Activated CD4-positive, alpha-beta T cell treated with anti-CD3 and anti-CD28 coated beads, Interleukin-2, Interleukin-4, amounts not matched to agents 100 ng/mL and 50 ng/mL, durations not matched to agents 16 hours and 8 hours (primary cell): ENCODE data around the gene FAM9A.
"Not testable (repeated sequence)": the region's sequence is repeated elsewhere in the genome, so short reads cannot be mapped to it uniquely, and the experiment has no call there.

ENCODE experiments used
- DNase-seq: peaks from one replicate; pipeline ENCODE4 v3.0.0-alpha.2; 2020; ENCODE audit warnings: low spot score

FAM9A gene

DNA sequence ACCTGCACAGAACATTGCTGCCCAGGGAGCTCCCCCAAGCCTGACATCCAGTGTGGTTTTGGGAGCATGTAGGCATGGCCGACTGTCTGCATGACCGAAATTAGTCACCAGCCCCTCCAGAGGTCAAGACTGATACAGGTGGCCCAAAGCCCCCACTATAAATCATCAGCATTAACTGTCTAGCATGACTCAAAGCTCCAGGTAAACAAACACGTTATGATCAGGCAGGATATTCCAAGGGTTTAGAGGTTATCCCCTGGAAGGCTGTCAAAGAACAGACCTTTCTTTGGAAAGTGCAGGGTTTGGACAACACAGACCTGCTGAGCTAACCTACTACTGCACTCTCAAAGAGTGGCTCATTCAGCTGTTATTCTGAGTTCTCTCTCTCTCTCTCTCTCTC lies 2.1 kb upstream of the FAM9A start:
- no peak for DNase-seq

DNA sequence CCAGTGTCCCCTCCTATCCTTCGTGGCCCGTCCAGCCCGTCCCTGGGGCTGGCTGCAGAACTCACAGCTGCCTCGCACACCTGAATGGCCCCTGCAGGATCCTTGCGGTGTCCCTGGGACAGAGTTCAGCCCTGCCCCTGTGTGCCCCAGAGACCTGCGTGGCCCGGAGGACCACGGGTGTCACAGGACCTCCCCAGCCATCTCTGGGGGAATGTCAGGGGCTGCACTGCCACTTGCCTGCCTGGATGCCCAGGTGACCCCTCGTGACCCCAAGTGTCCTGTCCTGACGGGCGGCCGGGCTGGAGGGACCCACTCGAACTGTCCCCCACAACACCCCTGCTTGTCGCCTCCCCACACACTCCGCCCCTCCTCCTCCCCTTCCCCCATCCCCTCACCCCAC lies 832 bp downstream of the FAM9A start:
- DNase-seq = not testable (repeated sequence)

DNA sequence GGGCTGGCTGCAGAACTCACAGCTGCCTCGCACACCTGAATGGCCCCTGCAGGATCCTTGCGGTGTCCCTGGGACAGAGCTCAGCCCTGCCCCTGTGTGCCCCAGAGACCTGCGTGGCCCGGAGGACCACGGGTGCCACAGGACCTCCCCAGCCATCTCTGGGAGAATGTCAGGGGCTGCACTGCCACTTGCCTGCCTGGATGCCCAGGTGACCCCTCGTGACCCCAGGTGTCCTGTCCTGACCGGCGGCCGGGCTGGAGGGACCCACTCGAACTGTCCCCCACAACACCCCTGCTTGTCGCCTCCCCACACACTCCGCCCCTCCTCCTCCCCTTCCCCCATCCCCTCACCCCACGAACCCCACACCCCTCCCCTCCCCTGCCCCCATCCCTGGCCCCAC lies 1.9 kb downstream of the FAM9A start:
- DNase-seq = not testable (repeated sequence)

DNA sequence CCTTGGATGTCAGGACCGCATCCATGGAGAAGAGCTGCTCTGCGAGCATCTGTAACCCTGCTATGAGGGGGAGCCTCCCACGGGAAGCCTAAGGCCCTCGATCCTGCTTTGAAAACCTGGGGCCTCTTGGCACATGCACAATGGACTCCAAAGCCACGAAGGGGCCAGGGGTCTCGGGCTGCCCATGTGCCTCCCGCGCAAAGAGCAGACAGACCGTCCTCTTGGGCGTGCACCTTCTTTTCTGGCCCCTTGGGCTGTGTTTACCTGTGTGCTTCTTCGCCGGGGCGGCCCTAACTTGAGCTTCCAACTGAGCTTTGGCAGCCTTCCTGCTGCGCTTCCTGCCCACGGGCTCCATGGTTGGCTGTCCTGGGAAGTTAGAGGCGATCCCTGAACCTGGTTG lies 2.5 kb downstream of the FAM9A start:
- DNase-seq = not testable (repeated sequence)

DNA sequence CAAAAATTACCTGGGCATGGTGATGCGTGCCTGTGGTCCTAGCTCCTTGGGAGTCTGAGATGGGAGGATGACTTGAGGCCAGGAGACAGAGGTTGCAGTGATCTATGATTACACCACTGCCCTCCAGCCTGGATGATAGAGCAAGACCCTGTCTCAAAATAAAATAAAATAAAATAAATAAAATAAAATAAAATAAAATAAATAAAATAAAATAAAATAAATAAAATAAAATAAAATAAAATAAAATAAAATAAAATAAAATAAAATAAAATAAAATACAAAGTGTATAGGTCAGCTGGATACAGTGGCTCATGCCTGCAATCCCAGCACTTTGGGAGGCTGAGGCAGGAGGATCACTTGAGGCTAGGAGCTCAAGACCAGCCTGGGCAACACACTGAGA lies 14.1 kb downstream of the FAM9A start:
- DNase-seq = not testable (repeated sequence)

DNA sequence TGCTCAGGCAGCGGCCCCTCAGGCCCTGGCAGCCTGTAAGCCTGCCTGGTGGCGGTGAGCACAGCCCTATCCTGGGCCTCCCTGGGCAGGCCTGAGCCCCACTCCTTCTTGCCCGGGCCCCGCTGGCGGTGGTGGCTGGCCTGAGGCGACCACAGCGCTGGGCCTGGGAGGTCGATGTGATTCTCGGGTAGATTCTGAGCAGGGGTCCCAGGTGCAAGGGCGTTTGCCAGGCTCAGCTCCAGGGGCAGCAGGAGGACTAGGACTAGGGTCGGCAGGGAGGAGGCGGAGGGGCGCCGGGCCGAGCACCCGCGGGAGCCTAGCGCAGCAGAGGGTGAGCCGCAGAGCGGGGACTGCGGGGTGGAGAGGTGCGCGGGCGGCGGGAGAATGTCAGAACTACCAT lies 17.0 kb downstream of the FAM9A start:
- DNase-seq = no peak

DNA sequence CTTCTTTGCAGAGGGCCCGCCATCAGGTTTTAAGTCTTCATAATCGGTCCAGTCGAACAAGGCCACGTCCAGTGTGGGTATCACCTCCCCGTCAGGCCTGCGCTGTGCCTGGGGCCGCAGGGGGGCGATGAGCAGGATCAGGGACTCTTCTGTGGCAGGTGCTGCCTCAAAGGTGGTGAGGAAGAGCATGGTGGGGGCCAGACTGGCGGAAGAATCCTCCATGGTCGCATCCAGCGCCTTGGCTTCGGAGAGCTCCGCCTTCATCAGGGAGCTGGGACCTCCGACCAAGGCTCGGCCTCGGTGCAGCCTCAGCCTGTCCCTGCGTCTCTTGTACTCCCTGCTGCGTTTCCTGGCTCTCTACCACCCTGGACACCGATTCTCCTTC lies 17.5 kb downstream of the FAM9A start:
- DNase-seq = no peak

DNA sequence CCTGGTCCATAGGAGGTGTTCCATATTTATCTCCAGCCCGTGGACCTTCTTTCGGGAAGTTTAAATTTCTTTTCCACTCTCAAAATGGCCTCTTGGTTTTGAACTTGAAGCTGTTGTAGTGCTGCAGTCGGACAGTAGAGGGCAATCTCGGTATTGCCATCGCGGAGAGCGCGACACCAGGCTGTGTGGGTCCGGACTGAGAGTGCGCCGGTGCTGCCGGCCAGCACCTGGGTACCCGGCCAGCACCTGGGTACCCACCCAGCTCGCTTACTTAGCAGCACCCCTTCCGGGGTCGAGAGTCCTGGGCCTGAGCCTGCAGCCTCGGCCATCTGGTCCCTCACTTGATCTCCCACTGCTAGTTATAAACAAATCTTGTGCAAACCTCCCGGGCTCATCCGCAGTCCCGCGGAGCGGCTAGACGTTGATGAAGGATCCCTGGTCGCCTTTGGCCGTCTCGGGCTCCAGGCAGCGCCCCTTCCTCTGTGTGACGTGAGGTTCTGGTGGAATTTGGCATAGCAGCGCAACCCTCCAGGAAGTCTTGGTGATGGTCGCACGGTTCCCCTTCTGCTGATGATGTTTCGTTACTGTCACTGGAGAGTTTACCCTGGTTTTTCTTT lies 18.0 kb downstream of the FAM9A start:
- peak; percentile 50 for DNase-seq

DNA sequence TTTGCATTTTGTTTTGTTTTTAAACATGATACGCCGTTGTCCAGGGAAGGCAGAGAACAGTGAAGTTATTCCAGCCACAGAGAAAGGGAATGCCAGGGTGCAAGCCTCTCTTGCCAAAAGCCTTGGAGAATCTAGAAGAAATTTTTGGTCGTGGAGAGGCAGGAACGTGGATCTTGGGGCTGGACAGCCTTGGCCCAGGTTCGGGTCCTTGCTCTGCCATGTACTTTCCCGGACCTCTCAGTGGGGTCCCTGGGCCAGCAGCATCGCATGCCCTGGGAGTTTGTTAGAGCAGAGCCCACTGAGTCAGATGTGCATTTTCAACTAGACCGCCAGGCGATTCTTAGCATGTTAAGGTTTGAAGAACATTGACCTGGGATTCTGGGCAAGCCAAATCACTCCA lies 18.6 kb downstream of the FAM9A start:
- DNase-seq = no peak

DNA sequence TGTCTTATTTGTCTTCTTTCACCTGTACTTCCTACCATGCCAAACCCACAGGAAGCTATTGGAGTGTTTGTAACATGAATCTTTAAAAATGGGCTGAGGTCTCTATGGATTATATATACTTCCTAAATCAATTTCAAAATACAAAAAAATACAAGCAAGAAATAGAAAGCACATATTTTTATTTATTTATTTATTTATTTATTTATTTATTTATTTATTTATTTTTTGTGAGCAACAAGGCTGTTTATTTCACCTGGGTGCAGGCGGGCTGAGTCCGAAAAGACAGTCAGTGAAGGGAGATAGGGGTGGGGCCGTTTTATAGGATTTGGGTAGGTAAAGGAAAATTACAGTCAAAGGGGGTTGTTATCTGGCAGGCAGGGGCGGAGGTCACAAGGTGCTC lies 19.3 kb downstream of the FAM9A start:
- DNase-seq = not testable (repeated sequence)

DNA sequence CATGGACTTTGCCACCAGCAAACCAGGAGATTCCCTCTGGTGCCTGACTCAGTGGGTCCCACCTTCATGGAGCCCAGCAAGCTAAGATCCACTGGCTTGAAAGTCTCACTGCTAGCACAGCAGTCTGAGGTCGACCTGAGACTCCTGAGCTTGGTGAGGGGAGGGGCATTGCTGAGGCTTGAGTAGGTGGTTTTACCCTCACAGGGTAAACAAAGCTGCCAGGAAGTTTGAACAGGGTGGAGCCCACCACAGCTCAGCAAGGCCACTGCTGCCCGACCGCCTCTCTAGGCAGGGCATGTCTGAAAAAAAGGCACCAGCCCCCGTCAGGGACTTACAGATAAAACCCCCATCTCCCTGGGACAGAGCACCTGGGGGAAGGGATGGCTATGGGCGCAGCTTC lies 28.1 kb downstream of the FAM9A start:
- DNase-seq = no peak

DNA sequence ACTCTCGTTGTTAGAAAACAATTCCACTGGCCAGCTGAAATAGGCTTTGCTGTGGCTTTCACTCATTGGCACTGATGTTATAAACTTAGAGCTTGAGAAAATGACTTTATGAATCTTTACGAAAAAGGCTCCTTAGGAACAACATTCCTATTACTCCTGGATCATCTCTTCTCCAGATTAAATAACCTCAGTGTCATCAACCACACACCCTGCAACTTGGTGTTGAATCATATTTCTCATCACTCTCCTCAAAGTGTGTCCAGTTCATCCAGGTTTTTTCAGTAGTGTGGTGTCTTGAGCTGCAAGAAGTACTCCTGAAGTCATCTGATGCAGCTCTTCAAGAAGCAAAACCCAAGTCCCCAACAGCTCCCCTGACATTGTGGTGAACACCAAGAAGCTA lies 41.2 kb downstream of the FAM9A start:
- DNase-seq = no peak

DNA sequence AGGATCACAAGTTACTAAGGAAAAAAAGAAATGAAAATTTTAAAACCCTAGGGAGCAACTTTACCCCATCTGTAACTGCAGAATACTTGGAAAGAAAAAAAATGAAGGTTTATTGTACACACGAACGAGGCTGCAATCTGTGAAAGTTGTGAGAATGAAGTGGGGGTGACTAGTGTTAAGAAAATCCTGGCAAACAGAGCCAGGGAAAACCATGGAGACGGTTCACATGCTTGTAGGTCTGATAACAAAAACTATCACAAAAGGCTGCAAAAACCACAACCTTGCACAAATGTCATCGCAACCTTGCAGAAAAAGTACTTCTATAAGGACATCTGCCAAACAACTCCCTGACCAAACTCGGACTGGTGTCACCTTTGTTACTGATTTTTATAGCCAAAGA lies 42.5 kb downstream of the FAM9A start:
- DNase-seq = not testable (repeated sequence)

DNA sequence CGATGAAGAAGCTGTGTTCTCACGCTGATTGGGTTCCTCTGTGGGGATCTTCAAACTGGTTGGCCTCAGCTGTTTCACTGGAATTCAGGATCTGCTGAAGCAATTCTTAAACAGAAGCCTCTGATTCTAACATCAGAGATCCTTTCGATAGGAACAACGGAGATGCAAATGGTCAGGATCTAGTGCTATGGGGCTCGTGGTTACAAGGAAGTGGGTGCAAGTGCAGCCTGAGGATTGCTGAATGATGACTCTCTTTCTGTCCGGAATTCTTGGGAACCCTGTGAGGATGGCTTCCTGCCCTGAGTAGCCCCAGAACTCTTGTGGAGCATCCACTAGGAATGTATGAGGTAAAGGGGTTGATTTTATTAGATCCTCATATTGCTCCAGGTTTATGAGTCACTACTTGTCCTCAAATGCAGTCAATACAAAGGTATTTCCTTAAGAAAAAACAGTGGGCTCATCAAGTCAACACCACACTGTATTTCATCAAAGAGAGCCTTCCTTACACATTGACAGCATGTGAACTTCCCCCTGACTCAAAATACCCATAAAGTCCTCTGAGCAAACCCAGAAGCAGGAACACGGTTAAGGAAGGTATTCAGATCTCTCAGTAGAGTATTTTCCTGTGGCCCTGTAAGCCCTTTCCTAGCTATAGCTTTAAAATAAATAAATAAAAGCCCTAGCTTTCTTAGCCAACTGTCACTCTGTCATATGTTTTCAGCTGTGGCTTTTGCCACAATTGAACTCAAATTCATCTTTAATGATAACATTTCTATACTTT lies 43.4 kb downstream of the FAM9A start:
- DNase-seq = not testable (repeated sequence)

DNA sequence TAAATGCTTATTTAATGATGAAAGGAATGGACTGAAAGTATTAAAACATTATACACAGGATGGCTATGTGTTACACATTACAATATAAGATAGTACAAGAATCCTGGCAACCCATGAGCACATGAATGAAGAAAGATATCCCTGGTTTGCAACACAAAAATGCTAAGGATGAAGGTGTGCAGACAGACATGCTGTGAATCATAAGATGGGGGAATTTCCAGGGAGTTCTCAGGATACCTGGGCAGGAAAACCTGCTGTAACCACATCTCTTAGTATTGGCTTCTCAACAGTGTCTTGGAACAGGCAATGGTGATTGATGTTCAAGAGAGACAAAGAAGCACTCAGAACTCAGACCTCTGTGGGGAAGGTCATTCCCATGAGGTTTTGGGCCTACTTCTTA lies 45.4 kb downstream of the FAM9A start:
- DNase-seq = no peak

DNA sequence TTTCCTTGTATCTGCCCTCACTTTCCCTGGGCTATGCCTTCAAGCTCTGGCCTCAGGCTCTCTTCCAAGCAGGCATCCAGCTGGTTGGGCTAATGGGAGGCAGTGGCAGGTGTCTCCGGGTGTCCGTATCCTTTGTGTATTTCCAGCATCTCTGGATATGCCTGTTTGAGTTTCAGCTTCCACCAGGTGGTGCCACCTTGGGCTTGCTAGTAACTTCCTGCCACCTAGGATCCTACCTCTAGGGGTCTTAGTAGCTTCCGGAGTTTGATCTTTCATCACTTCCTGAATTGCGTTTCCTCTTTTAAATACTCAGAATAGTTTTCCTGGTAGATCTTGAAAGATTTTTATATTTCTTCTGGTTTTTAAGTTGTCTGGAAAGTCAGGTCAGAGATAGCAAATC lies 46.1 kb downstream of the FAM9A start:
- DNase-seq = no peak

DNA sequence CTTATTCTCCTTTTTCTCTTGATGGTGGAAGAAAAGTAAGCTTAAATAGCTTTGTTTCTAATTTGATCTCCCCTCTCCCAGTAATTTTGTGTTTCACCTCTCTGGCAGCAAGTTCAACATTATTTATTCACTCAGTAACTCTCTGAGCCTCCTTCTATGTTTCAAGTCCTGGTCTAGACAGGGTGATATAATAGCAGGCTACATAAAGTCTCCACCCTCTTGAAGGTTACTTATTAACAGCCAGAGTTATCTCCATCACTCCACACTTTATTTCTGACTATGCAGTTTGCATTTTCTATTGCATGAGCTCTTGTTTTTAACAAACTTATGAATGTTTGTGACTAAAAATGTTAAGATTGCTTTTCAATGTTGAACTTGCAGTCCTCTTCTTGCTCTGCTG lies 51.5 kb downstream of the FAM9A start:
- DNase-seq = no peak

DNA sequence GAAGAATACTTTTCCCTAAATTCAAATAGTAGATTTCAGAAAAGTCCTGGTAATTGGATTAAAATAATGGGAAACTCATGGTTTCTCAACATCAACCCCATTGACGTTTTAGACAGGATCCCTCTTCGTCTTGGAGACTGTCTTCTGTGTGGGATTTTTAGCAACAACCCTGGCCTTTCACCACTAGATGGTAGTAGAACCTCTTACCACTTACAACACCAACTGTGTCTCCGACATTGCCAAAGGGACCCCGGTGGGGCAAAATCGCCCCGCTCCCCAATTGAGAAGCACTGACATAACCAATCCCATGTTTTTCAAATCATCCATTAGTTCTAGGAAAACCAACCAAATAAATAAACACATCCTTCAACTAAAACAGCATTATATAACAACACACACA lies 52.3 kb downstream of the FAM9A start:
- peak; percentile 23 for DNase-seq

DNA sequence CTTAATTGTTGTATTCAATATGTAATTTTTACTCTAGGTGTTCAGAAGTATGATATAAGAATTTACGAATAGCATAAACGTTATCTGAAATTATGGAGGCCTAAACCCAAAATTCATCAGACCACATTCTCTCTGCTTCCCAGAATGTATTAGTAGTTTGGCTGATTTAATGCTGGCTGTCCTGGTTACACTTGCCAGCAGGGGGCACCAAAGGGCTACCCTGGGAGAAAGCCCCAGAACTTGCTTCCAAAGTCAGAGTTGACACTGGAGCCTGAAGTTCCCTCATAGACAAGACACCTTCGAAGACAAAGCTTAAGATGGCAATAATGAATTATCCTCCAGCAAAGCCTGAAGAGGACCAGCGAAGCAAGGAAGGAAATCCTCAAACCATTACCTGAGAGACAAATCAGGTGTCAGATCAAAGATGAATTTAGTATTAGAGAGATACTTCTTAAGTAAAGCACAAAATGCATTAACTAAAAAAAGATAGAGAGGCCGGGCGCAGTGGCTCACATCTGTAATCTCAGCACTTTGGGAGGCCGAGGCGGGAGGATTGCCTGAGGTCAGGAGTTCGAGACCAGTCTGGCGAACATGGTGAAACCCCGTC lies 58.0 kb downstream of the FAM9A start:
- DNase-seq = peak; percentile 58

DNA sequence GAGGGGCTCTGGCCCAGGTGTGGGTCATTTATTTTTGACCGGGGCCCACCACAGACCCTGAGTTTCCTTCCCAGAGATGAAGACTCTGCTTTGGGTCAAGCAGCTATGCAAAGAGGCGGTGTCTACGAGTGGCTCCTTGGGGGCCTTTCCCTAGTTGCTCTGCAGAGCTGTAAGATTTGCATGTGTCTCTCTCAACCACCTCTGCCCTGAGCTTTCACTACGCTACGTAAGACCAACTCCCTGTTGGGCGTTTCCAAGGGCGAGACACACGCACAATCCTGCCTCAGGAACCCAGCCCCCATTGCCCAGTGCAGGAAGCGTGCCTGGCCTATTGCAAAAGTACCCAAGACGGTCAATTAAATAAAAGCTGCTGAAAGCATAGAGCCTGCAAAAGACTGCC lies 59.2 kb downstream of the FAM9A start:
- DNase-seq = no peak
